Lower lobe of right lung (tissue), 2 donors: ENCODE data around the gene ARL8A. TPM values are rescaled to one million over a fixed set of nuclear protein-coding genes. Genes with fewer than 3 reads are reported as not detected.

ENCODE experiments used
- ATAC-seq, 2 donors: fragments of 200-7000 bp; cut with Tn5 transposase; one replicate each; pipeline ENCODE4 v1.9.1; 2020 to 2022; ENCODE audit warnings: mild to moderate bottlenecking in 2 of 2, moderate library complexity in 2 of 2
- DNase-seq: peaks from one replicate; pipeline ENCODE4 v3.0.0-alpha.2; 2020
- H3K27ac ChIP-seq: fragments of 200-600 bp; one replicate; pipeline ENCODE4 v1.8.0; 2022
- H3K27me3 ChIP-seq: fragments of 200-600 bp; one replicate; pipeline ENCODE4 v1.8.0; 2022; ENCODE audit warnings: low read depth
- H3K36me3 ChIP-seq: fragments of 200-600 bp; one replicate; pipeline ENCODE4 v1.8.0; 2022; ENCODE audit warnings: mild to moderate bottlenecking
- H3K4me1 ChIP-seq: fragments of 200-600 bp; one replicate; pipeline ENCODE4 v1.8.0; 2022
- H3K4me3 ChIP-seq: fragments of 200-600 bp; one replicate; pipeline ENCODE4 v1.8.0; 2022; ENCODE audit warnings: mild to moderate bottlenecking
- H3K9me3 ChIP-seq: fragments of 200-600 bp; one replicate; pipeline ENCODE4 v1.8.0; 2022
- intact Hi-C: fragments of 100-400 bp; cut with DNase I; formaldehyde crosslinking; loops from one replicate; pipeline ENCODE4 v1.11.0; 2022
- total RNA-seq: library from RNA; stranded (reverse); fragmentation: NEBNext Ultra II Directional; extraction: Animal tissue kit (Norgen Biotek cat#: 25700); gene quantifications from one replicate; pipeline ENCODE4 v1.2.1, GENCODE V29; 2021
- TF ChIP-seq, protein P1 (sequence below): fragments of 200-600 bp; IDR thresholded peaks from one replicate; pipeline ENCODE4 v1.8.0; 2022; ENCODE audit warnings: antibody characterized with exemption, mild to moderate bottlenecking
- donor health status: DM: no; HTN: yes; CAD: no; lungs with severe emphysema.

Gene ARL8A
- total RNA-seq, 1 donor from 2014 or later, result 98.0 TPM

GRCh38 chr1:202156590-202156989 is 12.1 kb upstream of the ARL8A start:
- Histone ChIP-seq H3K9me3 (no peaks in the 10 kb centered on the region), H3K27ac (no peak overlapping the region), H3K4me3 (no peak overlapping the region), H3K27me3 (no peaks in the 10 kb centered on the region), H3K36me3 (no peaks in the 10 kb centered on the region), H3K4me1 (peaks cover 22% of the 10 kb centered on the region)
- DNase-seq, result no peak
- TF ChIP-seq, protein P1, sequence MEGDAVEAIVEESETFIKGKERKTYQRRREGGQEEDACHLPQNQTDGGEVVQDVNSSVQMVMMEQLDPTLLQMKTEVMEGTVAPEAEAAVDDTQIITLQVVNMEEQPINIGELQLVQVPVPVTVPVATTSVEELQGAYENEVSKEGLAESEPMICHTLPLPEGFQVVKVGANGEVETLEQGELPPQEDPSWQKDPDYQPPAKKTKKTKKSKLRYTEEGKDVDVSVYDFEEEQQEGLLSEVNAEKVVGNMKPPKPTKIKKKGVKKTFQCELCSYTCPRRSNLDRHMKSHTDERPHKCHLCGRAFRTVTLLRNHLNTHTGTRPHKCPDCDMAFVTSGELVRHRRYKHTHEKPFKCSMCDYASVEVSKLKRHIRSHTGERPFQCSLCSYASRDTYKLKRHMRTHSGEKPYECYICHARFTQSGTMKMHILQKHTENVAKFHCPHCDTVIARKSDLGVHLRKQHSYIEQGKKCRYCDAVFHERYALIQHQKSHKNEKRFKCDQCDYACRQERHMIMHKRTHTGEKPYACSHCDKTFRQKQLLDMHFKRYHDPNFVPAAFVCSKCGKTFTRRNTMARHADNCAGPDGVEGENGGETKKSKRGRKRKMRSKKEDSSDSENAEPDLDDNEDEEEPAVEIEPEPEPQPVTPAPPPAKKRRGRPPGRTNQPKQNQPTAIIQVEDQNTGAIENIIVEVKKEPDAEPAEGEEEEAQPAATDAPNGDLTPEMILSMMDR, result no peak
- intact Hi-C loops, result no loop called here
- no peak for ATAC-seq

- Histone ChIP-seq H3K36me3 (no peaks in the 10 kb centered on the region), H3K27me3 (no peaks in the 10 kb centered on the region), H3K4me3 (no peak overlapping the region), H3K4me1 (peaks cover 13% of the 10 kb centered on the region), H3K27ac (no peak overlapping the region), H3K9me3 (no peaks in the 10 kb centered on the region)
- ATAC-seq (peak; percentile 37 to 73), DNase-seq (peak; percentile 83)
- intact Hi-C loops, result no loop called here
- TF ChIP-seq, protein P1, result no peak
These were observed 11.0 kb upstream of the ARL8A start for GRCh38 chr1:202155478-202156021.

DNA sequence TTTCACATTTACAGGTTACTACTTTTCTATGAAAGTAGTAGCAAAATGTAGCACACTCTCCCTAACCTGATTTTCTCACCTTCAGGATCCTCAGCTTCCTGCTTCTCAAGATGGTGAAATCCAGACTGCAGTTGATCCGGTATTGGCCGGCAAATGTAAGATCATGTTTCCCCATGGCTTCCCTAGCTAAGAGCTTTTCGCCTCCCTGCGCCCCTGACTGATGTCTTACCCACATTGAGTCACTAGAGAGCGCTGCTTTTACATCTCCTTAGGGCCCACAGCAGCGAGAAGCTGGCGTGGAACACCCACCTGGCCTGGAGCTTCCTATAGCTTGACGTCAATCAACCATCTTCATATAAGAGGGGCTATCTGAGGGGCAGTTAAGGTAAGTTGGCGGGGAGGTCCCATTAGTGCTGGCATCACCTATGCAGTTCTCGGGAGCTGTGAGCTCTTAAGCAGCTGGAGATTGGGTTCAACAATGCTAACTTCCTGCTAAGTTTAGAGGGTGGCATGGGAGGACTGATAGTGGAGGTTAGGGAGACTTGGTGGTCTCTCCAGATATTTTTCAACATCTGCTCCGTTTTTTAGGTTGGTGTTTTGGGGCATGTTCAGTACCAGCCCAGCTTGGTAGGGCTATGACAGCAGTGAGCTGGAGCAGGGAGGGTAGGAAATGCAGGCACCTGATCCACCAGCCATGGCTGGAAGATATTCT is 10.4 kb upstream of the ARL8A start:
- peaks cover 13% of the 10 kb centered on the region for H3K4me1 ChIP-seq
- TF ChIP-seq, protein P1, result peak; percentile 43
- intact Hi-C loops, result no loop called here
- ATAC-seq (peak; percentile 79 to 82), DNase-seq (peak; percentile 76)
- H3K36me3 ChIP-seq, result no peaks in the 10 kb centered on the region
- no peaks in the 10 kb centered on the region for H3K9me3 ChIP-seq
- no peak overlapping the region for H3K4me3 ChIP-seq
- H3K27ac ChIP-seq, result no peak overlapping the region
- H3K27me3 ChIP-seq, result no peaks in the 10 kb centered on the region

DNA sequence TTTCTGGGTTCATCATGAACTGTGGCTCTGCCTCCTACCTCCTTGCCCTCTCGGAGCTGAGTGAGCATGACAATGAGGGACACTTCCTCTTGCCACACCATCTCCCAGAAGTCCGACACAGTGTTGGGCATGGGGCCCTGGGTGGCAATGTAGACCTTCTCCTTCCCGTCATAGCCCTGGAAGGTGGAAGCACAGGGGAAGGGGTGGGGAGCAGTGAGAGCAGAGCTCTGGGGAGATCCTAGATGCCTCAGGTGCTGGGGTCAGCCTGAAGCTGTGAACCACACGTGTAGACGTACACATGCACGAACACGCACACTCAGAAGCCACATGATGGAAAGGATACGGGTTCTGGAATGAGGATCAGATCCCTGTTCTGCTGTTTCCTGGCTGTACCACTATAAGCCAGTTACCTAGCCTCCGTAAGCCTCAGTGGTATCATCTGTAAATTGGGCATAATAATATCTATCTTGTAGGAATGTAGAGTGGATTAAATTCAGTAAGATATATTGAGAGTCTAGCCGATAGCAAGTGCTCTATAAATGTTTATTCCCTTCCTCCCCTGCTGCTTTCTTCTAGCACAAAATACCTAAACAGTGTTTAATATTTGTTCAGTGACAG is 9.7 kb upstream of the ARL8A start:
- TF ChIP-seq, protein P1, result no peak
- no peaks in the 10 kb centered on the region for H3K36me3 ChIP-seq
- H3K27me3 ChIP-seq, result no peaks in the 10 kb centered on the region
- H3K27ac ChIP-seq, result no peak overlapping the region
- no peak overlapping the region for H3K4me3 ChIP-seq
- DNase-seq (no peak), ATAC-seq (no peak)
- intact Hi-C loops, result no loop called here
- H3K4me1 ChIP-seq, result peaks cover 13% of the 10 kb centered on the region
- H3K9me3 ChIP-seq, result no peaks in the 10 kb centered on the region

DNA sequence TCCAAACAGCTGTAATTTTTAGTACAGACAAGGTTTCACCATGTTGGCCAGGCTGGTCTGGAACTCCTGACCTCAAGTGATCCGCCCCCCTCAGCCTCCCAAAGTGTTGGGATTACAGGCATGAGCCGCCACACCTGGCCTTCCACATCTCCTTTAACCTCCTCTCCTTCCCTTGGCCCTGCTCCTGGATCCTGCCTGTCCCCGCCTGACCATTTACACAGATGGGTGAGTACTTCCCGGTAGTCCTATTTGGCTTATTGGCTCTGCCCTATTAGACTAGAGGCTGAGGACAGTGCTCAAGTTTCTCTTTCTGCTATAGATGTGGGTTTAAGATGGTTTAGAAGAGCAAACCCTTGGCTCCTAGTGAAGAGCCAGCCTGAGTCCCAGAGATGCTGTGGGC is 8.7 kb upstream of the ARL8A start:
- no peak overlapping the region for H3K4me3 ChIP-seq
- intact Hi-C loops, result no loop called here
- ATAC-seq, result no peak

More for the DNA sequence above, 8.7 kb upstream of the ARL8A start:
- H3K4me1 ChIP-seq, result peaks cover 13% of the 10 kb centered on the region
- no peaks in the 10 kb centered on the region for H3K36me3 ChIP-seq
- TF ChIP-seq, protein P1, result no peak
- H3K27me3 ChIP-seq, result no peaks in the 10 kb centered on the region
- no peaks in the 10 kb centered on the region for H3K9me3 ChIP-seq
- H3K27ac ChIP-seq, result no peak overlapping the region
- no peak for DNase-seq
